H9 (cell line): ENCODE measurements around the gene WDR37. TPM values are rescaled to one million over a fixed set of nuclear protein-coding genes. Genes with fewer than 3 reads are reported as not detected.

Experiments used
- DNase-seq: peaks from one replicate; pipeline ENCODE4 v3.0.0-alpha.2; 2017
- H2AFZ ChIP-seq: one replicate; pipeline ENCODE4 v1.6.1; 2013; ENCODE audit warnings: mild to moderate bottlenecking, low read length, control low read depth, moderate library complexity
- H2AK5ac ChIP-seq: 2 replicates; pipeline ENCODE4 v1.6.1; 2013; ENCODE audit warnings: low read length, control low read depth, mixed read lengths; ENCODE audit not compliant: insufficient read length
- H2BK120ac ChIP-seq: one replicate; pipeline ENCODE4 v1.6.1; 2013; ENCODE audit warnings: low read depth, mild to moderate bottlenecking, low read length, control low read depth, inconsistent platforms; ENCODE audit not compliant: poor library complexity, severe bottlenecking
- H2BK12ac ChIP-seq: 2 replicates; pipeline ENCODE4 v1.6.1; 2013; ENCODE audit warnings: low read length, control low read depth, mixed read lengths, low read depth; ENCODE audit not compliant: insufficient read length
- H2BK15ac ChIP-seq: 2 replicates; pipeline ENCODE4 v1.6.1; 2013; ENCODE audit warnings: low read depth, low read length, control low read depth
- H2BK20ac ChIP-seq: one replicate; pipeline ENCODE4 v1.6.1; 2013; ENCODE audit warnings: low read depth, mild to moderate bottlenecking, low read length, control low read depth, inconsistent platforms; ENCODE audit not compliant: poor library complexity, severe bottlenecking
- H2BK5ac ChIP-seq: 2 replicates; pipeline ENCODE4 v1.6.1; 2013; ENCODE audit warnings: low read length, control low read depth, mixed read lengths; ENCODE audit not compliant: insufficient read length
- H3K14ac ChIP-seq: 2 replicates; pipeline ENCODE4 v1.6.1; 2013; ENCODE audit warnings: low read length, control low read depth; ENCODE audit not compliant: insufficient read depth
- H3K18ac ChIP-seq: 2 replicates; pipeline ENCODE4 v1.6.1; 2013; ENCODE audit warnings: low read depth, mild to moderate bottlenecking, mixed read lengths, low read length, control low read depth; ENCODE audit not compliant: insufficient read length
- H3K23ac ChIP-seq: 2 replicates; pipeline ENCODE4 v1.6.1; 2013; ENCODE audit warnings: low read length, control low read depth, mixed read lengths, low read depth; ENCODE audit not compliant: insufficient read length
- H3K23me2 ChIP-seq: 2 replicates; pipeline ENCODE4 v1.6.1; 2013; ENCODE audit warnings: low read depth, mild to moderate bottlenecking, mixed read lengths, low read length, control low read depth; ENCODE audit not compliant: insufficient read length, poor library complexity, severe bottlenecking
- H3K27ac ChIP-seq: 2 replicates; pipeline ENCODE4 v1.5.1; 2013; ENCODE audit warnings: low read length, control low read depth, mixed read lengths, low read depth; ENCODE audit not compliant: insufficient read length
- H3K27me3 ChIP-seq: 2 replicates; pipeline ENCODE4 v1.6.1; 2013; ENCODE audit warnings: low read length, control low read depth, inconsistent platforms; ENCODE audit not compliant: insufficient read depth
- H3K4ac ChIP-seq: 2 replicates; pipeline ENCODE4 v1.6.1; 2013; ENCODE audit warnings: low read depth, mild to moderate bottlenecking, control low read depth, inconsistent platforms, low read length, moderate library complexity
- H3K4me1 ChIP-seq: 2 replicates; pipeline ENCODE4 v1.6.1; 2013; ENCODE audit warnings: low read length, control low read depth, inconsistent platforms; ENCODE audit not compliant: insufficient read depth
- H3K4me2 ChIP-seq: 2 replicates; pipeline ENCODE4 v1.6.1; 2013; ENCODE audit warnings: low read length, control low read depth, mixed read lengths; ENCODE audit not compliant: insufficient read length, insufficient read depth
- H3K56ac ChIP-seq: 2 replicates; pipeline ENCODE4 v1.6.1; 2013; ENCODE audit warnings: low read depth, mild to moderate bottlenecking, mixed read lengths, low read length, control low read depth; ENCODE audit not compliant: insufficient read length
- H3K79me1 ChIP-seq: 2 replicates; pipeline ENCODE4 v1.6.1; 2013; ENCODE audit warnings: low read depth, mild to moderate bottlenecking, moderate library complexity, low read length, control low read depth, inconsistent platforms; ENCODE audit not compliant: insufficient read depth, poor library complexity, severe bottlenecking
- H3K79me2 ChIP-seq: 2 replicates; pipeline ENCODE4 v1.6.1; 2013; ENCODE audit warnings: low read length, control low read depth, inconsistent platforms; ENCODE audit not compliant: insufficient read depth
- H3K9ac ChIP-seq: 2 replicates; pipeline ENCODE4 v1.6.1; 2013; ENCODE audit warnings: low read length, control low read depth, mixed read lengths; ENCODE audit not compliant: insufficient read length; ENCODE audit errors: extremely low read depth
- H3K9me3 ChIP-seq: one replicate; pipeline ENCODE4 v1.6.1; 2013; ENCODE audit warnings: low read depth, low read length, inconsistent platforms; ENCODE audit not compliant: control insufficient read depth
- H3T11ph ChIP-seq: one replicate; pipeline ENCODE4 v1.6.1; 2013; ENCODE audit warnings: mild to moderate bottlenecking, low read length, control low read depth, inconsistent platforms
- H4K20me1 ChIP-seq: one replicate; pipeline ENCODE4 v1.6.1; 2013; ENCODE audit not compliant: control insufficient read depth, insufficient read length, insufficient read depth
- H4K5ac ChIP-seq: 2 replicates; pipeline ENCODE4 v1.6.1; 2013; ENCODE audit warnings: low read depth, mild to moderate bottlenecking, mixed read lengths, low read length, control low read depth; ENCODE audit not compliant: insufficient read length
- H4K8ac ChIP-seq: replicated peaks from 2 replicates; pipeline ENCODE4 v1.6.1; 2013; ENCODE audit warnings: low read length, control low read depth, mixed read lengths, low read depth; ENCODE audit not compliant: insufficient read length
- H4K91ac ChIP-seq: 2 replicates; pipeline ENCODE4 v1.6.1; 2013; ENCODE audit warnings: low read depth, mild to moderate bottlenecking, moderate library complexity, mixed read lengths, low read length, control low read depth; ENCODE audit not compliant: insufficient read length
- H3K27ac Mint-ChIP-seq, 3 experiments: 2 replicates in 2 of 3; 3 replicates in 1 of 3; pipeline ENCODE4 v1.8.0; 2020 to 2021; ENCODE audit warnings: mixed read lengths in 3 of 3, mild to moderate bottlenecking in 1 of 3, moderate library complexity in 1 of 3
- H3K27me3 Mint-ChIP-seq: 2 replicates; pipeline ENCODE4 v1.8.0; 2021; ENCODE audit warnings: low read depth, mild to moderate bottlenecking, moderate library complexity, mixed read lengths
- H3K36me3 Mint-ChIP-seq, 3 experiments: 2 replicates in 2 of 3; 3 replicates in 1 of 3; pipeline ENCODE4 v1.8.0; 2020 to 2021; ENCODE audit warnings: low read depth in 3 of 3, mixed read lengths in 3 of 3; ENCODE audit not compliant: insufficient read depth in 1 of 3
- H3K4me1 Mint-ChIP-seq, 2 experiments: 2 replicates each; pipeline ENCODE4 v1.8.0; 2020; ENCODE audit warnings: mixed read lengths in 2 of 2
- H3K4me3 Mint-ChIP-seq, 2 experiments: 2 replicates in 1 of 2; 3 replicates in 1 of 2; pipeline ENCODE4 v1.8.0; 2020 to 2021; ENCODE audit warnings: mild to moderate bottlenecking in 2 of 2, mixed read lengths in 2 of 2, moderate library complexity in 1 of 2
- H3K9me3 Mint-ChIP-seq, 2 experiments: 2 replicates in 1 of 2; 3 replicates in 1 of 2; pipeline ENCODE4 v1.8.0; 2020; ENCODE audit warnings: mild to moderate bottlenecking in 2 of 2, mixed read lengths in 2 of 2, moderate library complexity in 1 of 2
- CTCF ChIP-seq: fragments of 200-600 bp; sonication (generic); conservative IDR thresholded peaks from 3 replicates; pipeline ENCODE4 v1.8.0; 2021; ENCODE audit warnings: antibody characterized with exemption, mild to moderate bottlenecking
- WGBS: extraction: QIAGEN DNeasy Blood & Tissue Kit; methylation state at CpG from one replicate; pipeline ENCODE4 v1.1.7; 2013; ENCODE audit warnings: missing lambda C conversion rate, low lambda C conversion rate, mixed read lengths; ENCODE audit not compliant: insufficient read length; ENCODE audit errors: extremely low coverage; 5-methylcytosine and 5-hydroxymethylcytosine counted together
- total RNA-seq: library from RNA; stranded (reverse); gene quantifications from 2 replicates; pipeline ENCODE4 v1.2.1, GENCODE V29; 2021

WDR37 gene
- total RNA-seq, 1 experiment from 2014 or later: 13.1 TPM

- H2AFZ ChIP-seq: no peak overlapping the region
- H3T11ph ChIP-seq: no peak overlapping the region
- no peak overlapping the region for H3K27ac ChIP-seq
- no peak overlapping the region for H4K5ac ChIP-seq
- H2BK15ac ChIP-seq: no peak overlapping the region
- H3K36me3 Mint-ChIP-seq: peaks cover 29 to 66% (median 60%) of the 10 kb centered on the region in 3 experiments; a peak in 6 of 7 replicates
- no peaks in the 10 kb centered on the region for H3K27me3 Mint-ChIP-seq
- H3K18ac ChIP-seq: peak overlapping the region; percentile 24
- H2BK20ac ChIP-seq: no peak overlapping the region
- H2BK5ac ChIP-seq: no peak overlapping the region
- H3K23ac ChIP-seq: no peak overlapping the region
- no peak overlapping the region for H4K91ac ChIP-seq
- no peak overlapping the region for H4K8ac ChIP-seq
- H2AK5ac ChIP-seq: no peak overlapping the region
- H3K27ac Mint-ChIP-seq: peak overlapping the region in 2 of 3 experiments; percentile 3 to 97; a peak in 4 of 7 replicates
- no peak overlapping the region for H3K56ac ChIP-seq
- no peaks in the 10 kb centered on the region for H3K79me1 ChIP-seq
- no peak for TF ChIP-seq CTCF
- H3K4me1 ChIP-seq: peaks cover 4% of the 10 kb centered on the region; the same call in 1 of the 2 replicates
- peaks cover 28 to 42% of the 10 kb centered on the region in 2 experiments for H3K4me1 Mint-ChIP-seq
- no peak overlapping the region for H3K4ac ChIP-seq
- H3K9ac ChIP-seq: no peak overlapping the region
- H2BK12ac ChIP-seq: no peak overlapping the region
- no CpG with 5 or more reads among the region's 12 CpGs for WGBS
- H2BK120ac ChIP-seq: no peak overlapping the region
- no peak overlapping the region for H3K4me3 Mint-ChIP-seq
- no peak for DNase-seq
- no peaks in the 10 kb centered on the region for H3K23me2 ChIP-seq
- no peaks in the 10 kb centered on the region for H3K27me3 ChIP-seq
- H3K4me2 ChIP-seq: no peak overlapping the region
- H3K14ac ChIP-seq: peak overlapping the region; percentile 9
- no peaks in the 10 kb centered on the region for H3K9me3 ChIP-seq
- H3K9me3 Mint-ChIP-seq: peaks cover 0 to 5% of the 10 kb centered on the region in 2 experiments; a peak in 1 of 5 replicates
- no peaks in the 10 kb centered on the region for H4K20me1 ChIP-seq
- H3K79me2 ChIP-seq: no peaks in the 10 kb centered on the region
These were observed 54.5 kb downstream of the WDR37 start for GRCh38 chr10:1110674-1111119.
